Fibroblast of lung (primary cell): ENCODE measurements around the gene CYYR1.

Experiments used
- CTCF ChIP-seq, 2 donors: IDR thresholded peaks in 1 of 2; conservative IDR thresholded peaks in 1 of 2; 1 replicate in 1 of 2; 2 replicates in 1 of 2; pipeline ENCODE4 v1.5.1; 2011 to 2012; ENCODE audit warnings: low read length in 2 of 2, control low read depth in 1 of 2, inconsistent platforms in 1 of 2, low read depth in 1 of 2, mild to moderate bottlenecking in 1 of 2
- EZH2 ChIP-seq: IDR thresholded peaks from 2 replicates; pipeline ENCODE4 v1.5.1; 2012; ENCODE audit warnings: low read length, control low read depth, mild to moderate bottlenecking; ENCODE audit errors: missing control alignments

- TF ChIP-seq CTCF (conservative IDR thresholded peaks at IDR 0.05 in 1 of 2, IDR thresholded peaks at IDR 0.05 in 1 of 2; ENCODE audit: low read depth in 1 of 2, low read length in 2 of 2): no peak
- TF ChIP-seq EZH2: no peak
Observed at GRCh38 chr21:26513212-26513611, 59.9 kb downstream of the CYYR1 start.
